Ectodermal cell (in vitro differentiated cells): ENCODE data around the gene OXSR1.
"Not testable (repeated sequence)": the region's sequence is repeated elsewhere in the genome, so short reads cannot be mapped to it uniquely, and the experiment has no call there.

Experiments
- H3K27ac ChIP-seq: 2 replicates; pipeline ENCODE4 v1.7.0; 2013; ENCODE audit warnings: mild to moderate bottlenecking, low read depth, low read length; ENCODE audit not compliant: insufficient read depth, poor library complexity, severe bottlenecking
- H3K27me3 ChIP-seq: 2 replicates; pipeline ENCODE4 v1.7.0; 2013; ENCODE audit warnings: mild to moderate bottlenecking, low read length; ENCODE audit not compliant: insufficient read depth, control insufficient read depth, poor library complexity, severe bottlenecking
- H3K36me3 ChIP-seq: one replicate; pipeline ENCODE4 v1.7.0; 2013; ENCODE audit warnings: low read length; ENCODE audit not compliant: control insufficient read depth, insufficient read depth
- H3K4me1 ChIP-seq: one replicate; pipeline ENCODE4 v1.7.0; 2013; ENCODE audit warnings: low read length; ENCODE audit not compliant: control insufficient read depth, insufficient read depth
- H3K4me3 ChIP-seq: 2 replicates; pipeline ENCODE4 v1.7.0; 2013; ENCODE audit warnings: low read depth, low read length, control low read depth; ENCODE audit not compliant: insufficient read depth
- H3K9me3 ChIP-seq: 2 replicates; pipeline ENCODE4 v1.7.0; 2013; ENCODE audit warnings: mild to moderate bottlenecking, low read length, moderate library complexity; ENCODE audit not compliant: control insufficient read depth
- WGBS, 2 experiments: methylation state at CpG; one replicate each; pipeline ENCODE4 v1.1.7; 2013; ENCODE audit warnings: missing lambda C conversion rate in 2 of 2; 5-methylcytosine and 5-hydroxymethylcytosine counted together

Gene OXSR1

GRCh38 chr3:38224357-38224756 is 59.0 kb downstream of the OXSR1 start:
- Histone ChIP-seq H3K4me3 (no peak overlapping the region), H3K27me3 (no peaks in the 10 kb centered on the region), H3K4me1 (no peaks in the 10 kb centered on the region), H3K27ac (no peak overlapping the region), H3K9me3 (no peaks in the 10 kb centered on the region), H3K36me3 (peaks cover 15% of the 10 kb centered on the region)
- 97 to 98% methylated on average over 2 to 4 of the region's 4 CpGs for WGBS, 2 experiments

- 95 to 97% methylated on average over 2 of the region's 2 CpGs for WGBS, 2 experiments
- Histone ChIP-seq H3K27ac (no peak overlapping the region), H3K9me3 (no peaks in the 10 kb centered on the region), H3K4me1 (no peaks in the 10 kb centered on the region), H3K4me3 (no peak overlapping the region), H3K36me3 (peaks cover 15% of the 10 kb centered on the region), H3K27me3 (no peaks in the 10 kb centered on the region)
Measured at GRCh38 chr3:38226273-38226672, 60.9 kb downstream of the OXSR1 start.

GRCh38 chr3:38227989-38228388 is 62.7 kb downstream of the OXSR1 start:
- peaks cover 11% of the 10 kb centered on the region for H3K36me3 ChIP-seq
- H3K27ac ChIP-seq = no peak overlapping the region
- H3K27me3 ChIP-seq = no peaks in the 10 kb centered on the region
- H3K4me1 ChIP-seq = no peaks in the 10 kb centered on the region
- no peak overlapping the region for H3K4me3 ChIP-seq
- WGBS, 2 experiments = 96 to 98% methylated on average over 2 of the region's 2 CpGs
- no peaks in the 10 kb centered on the region for H3K9me3 ChIP-seq

GRCh38 chr3:38229036-38229435 is 63.7 kb downstream of the OXSR1 start:
- Histone ChIP-seq H3K9me3 (no peaks in the 10 kb centered on the region), H3K27ac (no peak overlapping the region), H3K27me3 (no peaks in the 10 kb centered on the region), H3K4me3 (no peak overlapping the region), H3K36me3 (peaks cover 4% of the 10 kb centered on the region), H3K4me1 (no peaks in the 10 kb centered on the region)
- 89 to 94% methylated on average over 1 of the region's 1 CpG for WGBS, 2 experiments

- 89 to 91% methylated on average over 2 of the region's 2 CpGs for WGBS, 2 experiments
- Histone ChIP-seq H3K4me1 (no peaks in the 10 kb centered on the region), H3K27ac (no peak overlapping the region), H3K27me3 (no peaks in the 10 kb centered on the region), H3K4me3 (no peak overlapping the region), H3K9me3 (no peaks in the 10 kb centered on the region), H3K36me3 (peaks cover 4% of the 10 kb centered on the region)
Measured at GRCh38 chr3:38232701-38233100, 67.4 kb downstream of the OXSR1 start.

- H3K4me1 ChIP-seq = no peaks in the 10 kb centered on the region
- H3K36me3 ChIP-seq = peaks cover 15% of the 10 kb centered on the region
- no peaks in the 10 kb centered on the region for H3K27me3 ChIP-seq
- H3K9me3 ChIP-seq = no peaks in the 10 kb centered on the region
- no peak overlapping the region for H3K27ac ChIP-seq
- H3K4me3 ChIP-seq = no peak overlapping the region
Measured at GRCh38 chr3:38235466-38235865, 70.1 kb downstream of the OXSR1 start.

GRCh38 chr3:38238416-38239008 is 73.2 kb downstream of the OXSR1 start:
- no peaks in the 10 kb centered on the region for H3K4me1 ChIP-seq
- H3K27ac ChIP-seq = no peak overlapping the region
- no peaks in the 10 kb centered on the region for H3K9me3 ChIP-seq
- no peak overlapping the region for H3K4me3 ChIP-seq
- 100% methylated on average over 1 of the region's 2 CpGs for WGBS, 2 experiments
- peaks cover 15% of the 10 kb centered on the region for H3K36me3 ChIP-seq
- no peaks in the 10 kb centered on the region for H3K27me3 ChIP-seq

GRCh38 chr3:38242812-38243211 is 77.5 kb downstream of the OXSR1 start:
- whole genome bisulfite sequencing, 2 experiments = 93 to 96% methylated on average over 4 of the region's 4 CpGs
- H3K36me3 ChIP-seq = peaks cover 11% of the 10 kb centered on the region
- not testable (repeated sequence) for H3K9me3 ChIP-seq, H3K27ac ChIP-seq, H3K27me3 ChIP-seq, H3K4me1 ChIP-seq, H3K4me3 ChIP-seq

GRCh38 chr3:38245930-38246329 is 80.6 kb downstream of the OXSR1 start:
- no peak overlapping the region for H3K27ac ChIP-seq
- no peak overlapping the region for H3K4me3 ChIP-seq
- H3K4me1 ChIP-seq = no peaks in the 10 kb centered on the region
- WGBS, 2 experiments = 95 to 99% methylated on average over 4 of the region's 4 CpGs
- H3K9me3 ChIP-seq = no peaks in the 10 kb centered on the region
- H3K36me3 ChIP-seq = peaks cover 5% of the 10 kb centered on the region
- H3K27me3 ChIP-seq = no peaks in the 10 kb centered on the region

- Histone ChIP-seq H3K4me3 (no peak overlapping the region), H3K27me3 (no peaks in the 10 kb centered on the region), H3K4me1 (no peaks in the 10 kb centered on the region), H3K27ac (no peak overlapping the region), H3K36me3 (peaks cover 15% of the 10 kb centered on the region), H3K9me3 (no peaks in the 10 kb centered on the region)
Measured at GRCh38 chr3:38247366-38248035, 82.2 kb downstream of the OXSR1 start.
